NCI-H2081 (cell line): Measurements from ENCODE around the gene RNF168.
"Not testable (repeated sequence)": the region's sequence is repeated elsewhere in the genome, so short reads cannot be mapped to it uniquely, and the experiment has no call there.

Experiments used
- DNase-seq, 2 experiments: peaks; one replicate each; lab custom pipeline; 2025; lab: John Stamatoyannopoulos, UW

The RNF168 gene

DNA sequence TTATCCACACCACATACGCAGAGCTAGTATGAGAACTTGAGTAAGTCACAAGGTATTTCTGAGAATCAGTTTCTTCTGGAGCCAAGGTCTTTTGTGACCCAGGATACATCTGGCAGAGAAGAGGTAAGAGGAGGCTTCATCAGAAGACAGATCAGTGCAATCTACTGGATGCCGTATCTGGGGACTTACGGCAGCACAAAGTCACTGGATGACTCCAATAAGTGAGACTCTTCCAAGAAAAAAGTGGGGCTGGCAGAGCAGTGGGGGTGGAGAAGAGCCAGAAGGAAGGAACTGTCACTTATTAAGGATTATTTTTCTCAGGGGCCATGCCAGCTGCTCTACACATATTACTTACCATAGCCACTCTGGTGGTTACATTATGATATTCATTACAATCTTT lies 39.8 kb downstream of the RNF168 start:
- no peak for DNase-seq

DNA sequence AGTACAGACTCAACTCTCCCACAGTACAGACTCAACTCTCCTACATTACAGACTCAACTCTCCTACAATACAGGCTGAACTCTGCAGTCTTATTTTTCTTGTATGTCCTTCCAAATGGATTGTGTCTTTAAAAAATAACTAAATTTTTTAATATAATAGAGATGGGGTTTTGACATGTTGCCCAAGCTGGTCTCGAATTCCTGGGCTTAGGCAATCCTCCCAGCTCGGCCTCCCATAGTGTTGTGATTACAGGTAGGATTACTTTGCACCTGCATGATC lies 40.2 kb downstream of the RNF168 start:
- DNase-seq: no peak

DNA sequence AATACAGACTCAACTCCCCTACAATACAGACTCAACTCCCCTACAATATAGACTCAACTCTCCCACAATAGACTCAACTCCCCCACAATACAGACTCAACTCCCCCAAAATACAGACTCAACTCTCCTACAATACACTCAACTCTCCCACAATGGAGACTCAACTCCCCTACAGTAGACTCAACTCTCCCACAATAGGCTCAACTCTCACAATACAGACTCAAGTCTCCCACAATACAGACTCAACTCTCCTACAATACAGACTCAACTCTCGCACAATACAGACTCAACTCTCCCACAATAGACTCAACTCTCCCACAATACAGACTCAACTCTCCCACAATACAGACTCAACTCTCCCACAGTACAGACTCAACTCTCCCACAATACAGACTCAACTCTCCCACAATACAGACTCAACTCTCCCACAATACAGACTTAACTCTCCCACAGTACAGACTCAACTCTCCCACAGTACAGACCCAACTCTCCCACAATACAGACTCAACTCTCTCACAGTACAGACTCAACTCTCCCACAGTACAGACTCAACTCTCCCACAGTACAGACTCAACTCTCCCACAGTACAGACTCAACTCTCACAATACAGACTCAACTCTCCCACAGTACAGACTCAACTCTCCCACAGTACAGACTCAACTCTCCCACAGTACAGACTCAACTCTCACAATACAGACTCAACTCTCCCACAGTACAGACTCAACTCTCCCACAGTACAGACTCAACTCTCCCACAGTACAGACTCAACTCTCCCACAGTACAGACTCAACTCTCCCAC lies 40.7 kb downstream of the RNF168 start:
- DNase-seq: not testable (repeated sequence)

DNA sequence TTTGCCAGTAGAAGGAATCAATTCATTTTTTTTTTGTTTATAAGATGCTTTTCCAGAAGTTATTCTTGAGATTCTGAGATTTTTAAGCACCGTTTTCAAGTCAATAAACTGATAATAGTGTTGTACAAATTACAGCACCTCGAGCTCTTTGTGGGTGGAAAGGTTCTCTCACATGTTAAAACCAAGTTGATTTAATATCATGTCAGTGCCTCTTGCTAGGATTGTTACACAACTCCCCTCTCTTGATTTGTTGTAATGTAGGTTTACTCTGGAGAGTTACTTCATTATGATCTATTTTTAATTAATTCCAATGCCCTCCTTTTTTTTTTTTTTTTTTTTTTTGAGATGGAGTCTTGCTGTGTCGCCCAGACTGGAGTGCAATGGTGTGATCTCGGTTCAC lies 45.5 kb downstream of the RNF168 start:
- DNase-seq: no peak

DNA sequence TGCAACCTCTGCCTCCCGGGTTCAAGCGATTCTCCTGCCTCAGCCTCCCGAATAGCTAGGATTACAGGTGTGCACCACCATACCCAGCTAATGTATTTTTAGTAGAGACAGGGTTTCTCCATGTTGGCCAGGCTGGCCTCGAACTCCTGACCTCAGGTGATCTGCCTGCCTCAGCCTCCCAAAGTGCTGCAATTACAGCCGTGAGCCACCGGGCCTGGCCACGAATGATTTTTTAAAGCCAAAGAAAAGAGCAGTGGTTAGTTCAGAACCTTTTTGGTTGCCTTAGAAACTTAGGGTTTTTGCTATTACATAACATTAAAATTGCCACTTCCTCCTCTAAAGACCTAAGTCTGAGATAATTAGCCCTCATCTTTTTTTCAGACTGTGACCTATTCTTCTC lies 46.1 kb downstream of the RNF168 start:
- DNase-seq: not testable (repeated sequence)

DNA sequence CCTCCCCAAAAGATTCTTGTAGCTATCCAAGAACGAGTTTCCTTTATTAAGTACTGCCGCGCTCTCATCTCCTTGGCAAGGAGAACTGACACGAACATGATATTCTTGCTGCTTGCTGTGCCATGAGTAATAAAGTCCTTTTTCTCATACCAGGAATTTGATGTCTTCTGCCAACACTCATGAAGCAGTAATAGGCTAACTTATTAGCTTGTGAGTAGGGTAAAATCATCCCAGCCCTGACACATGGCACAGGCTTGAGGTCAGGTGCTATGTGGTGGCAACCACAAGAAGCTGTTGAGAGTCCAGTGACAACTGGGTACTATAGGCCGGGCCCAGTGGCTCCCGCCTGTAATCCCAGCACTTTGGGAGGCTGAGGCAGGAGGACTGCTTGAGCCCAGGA lies 48.6 kb downstream of the RNF168 start:
- no peak for DNase-seq

DNA sequence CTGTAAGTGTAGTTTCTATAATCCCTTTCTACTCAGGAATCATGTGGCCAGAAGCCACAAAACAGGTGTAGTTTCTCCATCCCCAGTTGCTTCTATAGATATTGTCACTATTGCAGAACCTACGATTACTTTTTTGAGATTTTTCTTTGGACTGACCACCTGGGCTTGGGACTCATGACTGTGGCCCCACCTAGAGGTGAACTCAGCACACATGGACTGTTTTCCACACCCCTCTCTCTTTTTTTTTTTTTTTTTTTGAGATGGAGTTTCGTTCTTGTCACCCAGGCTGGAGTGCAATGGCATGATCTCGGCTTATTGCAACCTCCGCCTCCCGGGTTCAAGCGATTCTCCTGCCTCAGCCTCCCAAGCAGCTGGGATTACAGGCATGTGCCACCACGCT lies 58.2 kb downstream of the RNF168 start:
- DNase-seq: not testable (repeated sequence)

DNA sequence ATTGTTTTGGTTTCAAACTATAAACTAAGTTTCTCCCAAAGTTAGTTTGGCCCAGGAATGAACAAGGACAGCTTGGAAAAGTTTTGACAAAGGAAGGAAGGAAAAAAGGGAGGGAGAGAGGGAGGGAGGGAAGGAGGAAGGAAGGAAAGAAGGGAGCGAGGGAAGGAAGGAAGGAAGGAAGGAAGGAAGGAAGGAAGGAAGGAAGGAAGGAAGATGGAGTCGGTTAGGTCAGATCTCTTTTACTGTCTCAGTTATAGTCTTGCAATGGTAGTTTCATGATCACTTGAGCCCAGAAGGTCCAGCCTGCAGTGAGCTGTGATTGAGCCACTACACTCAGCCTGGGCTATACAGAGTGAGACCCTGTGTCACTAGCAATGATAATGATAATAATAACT lies 59.1 kb downstream of the RNF168 start:
- DNase-seq: no peak

DNA sequence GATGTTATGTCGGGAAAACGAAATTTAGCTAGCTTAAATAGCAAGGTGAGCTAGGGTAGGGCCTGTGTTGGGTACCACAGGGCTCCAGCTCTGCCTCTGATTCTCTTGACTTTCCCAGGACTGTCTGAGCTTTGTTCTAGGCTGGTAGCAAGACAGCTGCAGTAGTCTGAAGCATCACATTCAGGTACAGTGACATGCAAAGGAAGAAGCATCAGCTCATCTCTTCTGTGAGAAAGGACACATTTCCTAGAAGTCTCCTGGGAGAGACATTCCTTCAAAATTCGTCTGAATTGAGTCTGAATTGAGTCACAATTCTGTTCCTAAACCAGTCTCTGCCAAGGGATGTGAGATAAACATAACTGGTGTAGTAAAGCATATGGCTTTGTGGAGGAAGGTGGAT lies 62.9 kb downstream of the RNF168 start:
- DNase-seq: no peak

DNA sequence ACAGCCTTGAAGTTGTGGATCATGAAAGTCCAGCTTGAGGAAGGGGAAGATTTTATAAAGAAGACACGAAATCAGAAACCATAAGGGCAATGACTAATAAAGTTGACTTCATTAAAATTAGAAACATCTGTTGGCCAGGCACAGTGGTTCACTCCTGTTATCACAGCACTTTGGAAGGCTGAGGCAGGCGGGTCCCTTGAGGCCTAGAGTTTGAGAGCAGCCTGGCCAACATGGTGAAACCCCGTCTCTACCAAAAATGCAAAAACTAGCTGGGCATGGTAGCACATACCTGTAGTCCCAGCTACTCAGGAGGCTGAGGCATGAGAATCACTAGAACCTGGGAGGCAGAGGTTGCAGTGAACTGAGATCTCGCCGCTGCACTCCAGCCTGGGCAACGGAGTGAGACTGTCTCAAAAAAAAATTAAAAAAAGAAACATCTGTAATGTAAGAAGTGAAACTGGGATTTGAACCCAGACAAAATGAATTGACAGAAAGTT lies 63.5 kb downstream of the RNF168 start:
- DNase-seq: no peak

DNA sequence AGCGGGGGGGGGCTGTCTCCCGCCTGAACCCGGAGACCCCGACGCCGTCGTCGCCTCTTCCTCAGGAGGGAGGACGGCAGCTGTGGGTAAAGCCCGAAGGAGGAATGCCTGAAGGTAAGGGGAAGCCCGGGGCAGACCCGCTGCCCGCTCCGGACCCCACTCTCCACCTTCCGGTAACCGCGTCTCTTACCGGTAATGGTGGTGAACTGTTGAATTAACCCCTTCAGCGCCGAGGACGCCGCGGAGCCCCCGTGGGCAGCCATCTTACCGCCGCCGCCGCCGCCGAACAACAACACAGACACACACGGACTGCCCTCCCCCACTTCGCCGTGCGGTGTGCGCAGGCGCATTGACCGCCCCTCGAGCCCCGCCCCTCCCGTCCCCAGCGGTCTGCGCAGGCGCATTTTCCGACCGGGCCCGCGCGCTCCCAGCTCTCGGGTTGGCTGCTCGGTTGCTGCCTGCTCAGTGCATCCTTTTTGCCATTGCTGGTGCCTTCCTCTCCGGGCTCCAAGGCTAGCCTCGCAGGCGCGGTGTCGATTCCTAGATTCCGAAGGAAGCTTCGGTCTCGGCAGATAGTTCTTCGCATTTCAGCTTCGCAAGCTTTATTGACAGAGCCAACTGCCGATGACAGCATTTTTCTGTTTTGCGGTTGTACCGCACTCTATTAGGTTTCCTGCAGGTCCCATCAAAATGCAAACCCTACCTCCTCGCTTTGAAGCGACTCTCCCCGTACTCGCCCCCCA lies 71.3 kb downstream of the RNF168 start, which contains the start of gene UBXN7:
Gene UBXN7, minus strand, starts transcription at position 291 of the 743 bp plus-strand sequence. Its CDS starts 28 bp downstream, at position 263.
- peak; percentile 95 to 97 for DNase-seq

DNA sequence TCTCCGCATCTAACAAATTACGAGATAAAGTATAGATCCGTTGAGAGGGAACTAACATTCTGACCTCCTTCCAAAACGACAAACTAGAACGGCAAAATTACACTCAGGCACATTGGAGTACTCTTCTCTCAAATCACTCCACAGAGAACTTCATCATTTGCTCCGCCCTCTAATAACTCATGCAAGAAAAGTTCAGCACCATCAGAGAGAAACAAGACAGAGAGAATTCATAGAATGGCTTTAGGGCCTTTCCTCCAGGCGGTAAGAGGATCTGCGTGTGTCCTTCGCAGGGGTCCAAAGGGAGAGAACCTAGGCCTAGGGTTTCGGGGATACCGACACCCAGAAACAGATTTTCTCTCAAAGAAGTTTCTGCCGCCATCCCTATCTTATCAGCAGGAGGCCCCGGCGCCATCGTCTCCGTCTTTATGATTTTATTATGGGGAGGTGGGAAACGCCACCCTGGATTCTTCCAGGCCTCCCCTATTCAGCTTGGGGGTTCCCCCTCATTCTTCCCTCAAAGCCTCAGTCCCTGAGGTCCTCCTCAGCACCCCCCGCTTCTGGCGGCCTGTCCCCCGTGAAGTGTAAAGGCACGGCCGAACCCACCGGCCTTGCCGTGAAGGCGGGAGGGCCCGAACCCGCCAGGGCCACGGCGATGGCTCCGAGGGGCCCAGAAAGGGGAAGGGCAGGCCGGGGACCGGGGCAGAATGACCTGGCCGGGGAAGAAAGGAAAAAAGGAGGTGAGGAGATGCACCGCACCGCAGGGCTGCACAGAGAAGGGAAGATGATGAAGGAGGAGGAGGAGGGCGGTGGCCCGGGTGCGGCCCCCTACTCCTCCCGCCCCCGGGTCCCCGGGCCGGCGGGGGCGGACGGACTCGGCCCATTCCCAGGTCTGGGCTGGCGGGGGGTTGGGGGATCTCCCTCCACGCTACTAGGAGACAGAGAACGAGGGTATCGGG lies 72.1 kb downstream of the RNF168 start:
- DNase-seq: peak in 1 of 2 experiments; percentile 45

DNA sequence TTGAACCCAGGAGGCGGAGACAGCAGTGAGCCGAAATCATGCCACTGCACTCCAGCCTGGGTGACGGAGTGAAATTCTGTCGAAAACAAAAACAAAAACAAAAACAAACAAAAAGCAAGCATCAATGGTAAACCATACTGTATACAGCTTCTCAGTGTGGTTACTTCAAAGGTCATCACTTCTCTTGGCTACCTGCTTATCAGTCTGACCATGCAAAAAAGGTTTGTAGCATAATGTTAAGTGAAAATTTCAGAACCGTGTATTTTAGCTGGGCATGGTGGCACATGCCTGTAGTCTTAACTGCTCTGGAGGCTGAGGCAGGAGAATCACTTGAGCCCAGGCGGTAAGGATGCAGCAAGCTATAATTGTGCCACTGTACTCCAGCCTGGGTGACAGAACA lies 75.5 kb downstream of the RNF168 start:
- DNase-seq: no peak

DNA sequence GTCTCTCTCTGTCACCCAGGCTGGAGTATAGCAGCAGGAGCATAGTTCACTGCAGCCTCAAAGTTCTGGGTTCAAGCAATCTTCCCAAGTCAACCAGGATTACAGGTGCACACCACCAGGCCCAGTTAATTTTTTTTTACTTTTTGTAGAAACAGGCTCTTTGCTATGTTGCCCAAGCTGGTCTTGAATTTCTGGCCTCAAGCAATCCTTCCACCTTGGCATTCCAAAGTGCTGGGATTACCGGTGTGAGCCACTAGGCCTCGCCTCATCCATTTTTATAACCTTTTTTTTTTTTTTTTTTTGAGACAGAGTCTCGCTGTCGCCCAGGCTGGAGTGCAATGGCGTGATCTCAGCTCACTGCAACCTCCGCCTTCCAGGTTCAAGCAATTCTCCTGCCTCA lies 79.1 kb downstream of the RNF168 start:
- DNase-seq: not testable (repeated sequence)

DNA sequence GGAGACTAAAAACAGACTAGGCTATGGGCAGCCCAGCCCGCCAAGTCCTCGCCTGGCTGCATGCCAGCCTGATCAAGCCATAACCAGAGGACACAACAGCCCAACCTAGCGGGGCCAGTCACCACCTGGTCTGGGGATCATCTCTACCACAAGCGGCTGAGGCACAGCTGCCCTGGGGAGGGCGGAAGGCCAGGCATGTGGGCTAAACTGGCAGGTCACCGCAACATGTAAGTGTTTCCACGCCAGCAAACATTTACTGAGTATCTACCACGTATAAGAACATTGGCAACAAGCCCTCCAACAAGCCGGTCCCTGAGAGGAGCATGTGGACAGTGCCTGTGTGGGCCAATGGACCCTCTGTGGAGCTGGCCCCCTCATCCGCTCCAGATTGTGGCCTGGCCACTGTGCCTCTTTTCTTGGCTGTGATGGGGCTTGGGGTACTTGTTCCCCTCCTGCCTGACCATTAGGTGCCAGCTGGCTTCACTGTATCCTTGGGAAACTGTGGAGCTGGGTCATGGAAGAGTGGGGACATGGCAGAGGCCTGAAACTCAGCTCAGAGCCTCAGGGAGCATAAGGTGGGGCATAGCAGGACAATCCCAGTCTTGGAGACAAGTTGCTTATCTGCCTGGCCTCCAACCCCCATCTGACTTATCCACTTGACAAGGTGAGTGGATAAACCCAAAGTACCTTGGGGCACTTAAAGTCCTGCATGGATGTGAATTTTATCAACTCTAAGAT lies 80.4 kb downstream of the RNF168 start:
- DNase-seq: peak; percentile 18 to 60

DNA sequence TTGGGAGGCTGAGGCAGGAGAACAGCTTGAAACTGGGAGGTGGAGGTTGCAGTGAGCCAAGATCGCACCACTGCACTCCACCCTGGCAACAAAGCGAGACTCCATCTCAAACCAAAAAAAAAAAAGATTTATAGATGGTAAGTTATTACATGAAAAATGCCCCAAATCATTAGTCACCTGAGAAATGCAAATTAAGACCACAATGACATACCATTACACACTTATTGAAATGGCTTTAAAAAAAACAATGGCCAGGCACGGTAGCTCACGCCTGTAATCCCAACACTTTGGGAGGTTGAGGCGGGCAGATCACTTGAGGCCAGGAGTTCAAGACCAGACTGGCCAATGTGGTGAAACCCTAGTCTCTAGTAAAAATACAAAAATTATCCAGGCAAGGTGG lies 81.9 kb downstream of the RNF168 start:
- DNase-seq: not testable (repeated sequence)

DNA sequence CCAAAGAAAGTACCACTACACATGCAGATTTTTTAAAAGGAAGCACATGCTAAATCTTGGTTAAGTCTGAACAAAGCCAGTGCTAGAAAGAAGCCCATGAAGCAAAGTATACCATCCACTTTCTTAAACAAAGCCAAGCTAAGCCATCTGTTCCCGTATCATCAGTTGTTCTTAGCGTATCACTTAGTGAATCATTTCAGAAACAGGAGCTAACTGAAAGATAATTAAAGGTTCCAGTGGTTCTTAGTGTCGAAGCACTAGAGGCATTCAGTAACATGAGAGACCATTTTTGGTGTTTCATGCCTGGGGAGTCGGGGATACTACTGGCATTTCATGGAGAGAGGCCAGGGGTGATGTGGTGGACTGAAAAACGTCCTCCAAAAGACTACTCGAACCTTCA lies 84.2 kb downstream of the RNF168 start:
- DNase-seq: no peak
